Measurements from ENCODE around the gene TAP1.
A peak's percentile ranks its signal among the peaks of the same experiment; 100 is the strongest.

TAP1 gene

DNA sequence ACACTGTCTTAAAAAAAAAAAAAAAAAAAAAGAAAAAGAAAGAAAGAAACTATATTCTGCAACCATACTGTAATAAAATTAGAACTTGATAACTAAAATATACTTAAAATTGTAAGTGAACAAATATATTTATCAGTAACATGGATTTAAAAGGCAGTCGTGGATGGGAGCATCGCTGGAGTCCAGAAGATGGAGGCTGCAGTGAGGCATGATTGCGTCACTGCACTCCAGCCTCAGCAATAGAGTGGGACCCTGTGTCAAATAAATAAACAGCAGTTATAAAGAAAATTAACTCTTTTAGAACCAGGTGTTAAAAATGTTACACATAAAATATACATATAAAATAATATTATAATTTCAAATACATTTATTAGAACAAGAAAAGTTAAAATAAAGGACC lies 9.2 kb upstream of the TAP1 start:
- no peak for DNase-seq (ENCODE audit: low read depth)

DNA sequence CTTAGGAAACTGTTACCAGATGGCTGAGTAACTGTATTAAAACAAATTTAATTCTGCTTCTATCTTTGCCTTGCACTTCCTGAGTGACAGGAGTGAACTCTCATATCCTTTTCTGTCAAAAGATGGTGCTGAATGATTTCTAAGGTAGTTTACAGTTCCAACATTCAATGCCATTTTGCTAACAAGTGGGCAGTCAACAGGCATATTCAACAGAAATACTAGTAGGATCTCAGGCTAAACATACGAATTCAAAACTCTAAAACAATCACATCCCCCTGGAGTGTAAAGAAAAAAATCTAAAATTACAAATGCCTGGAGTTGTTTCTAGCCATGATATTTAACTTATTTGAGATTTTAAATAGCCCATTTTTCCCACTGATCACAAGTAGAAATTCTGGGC lies 7.2 kb upstream of the TAP1 start:
- DNase-seq (ENCODE audit: low read depth): no peak

DNA sequence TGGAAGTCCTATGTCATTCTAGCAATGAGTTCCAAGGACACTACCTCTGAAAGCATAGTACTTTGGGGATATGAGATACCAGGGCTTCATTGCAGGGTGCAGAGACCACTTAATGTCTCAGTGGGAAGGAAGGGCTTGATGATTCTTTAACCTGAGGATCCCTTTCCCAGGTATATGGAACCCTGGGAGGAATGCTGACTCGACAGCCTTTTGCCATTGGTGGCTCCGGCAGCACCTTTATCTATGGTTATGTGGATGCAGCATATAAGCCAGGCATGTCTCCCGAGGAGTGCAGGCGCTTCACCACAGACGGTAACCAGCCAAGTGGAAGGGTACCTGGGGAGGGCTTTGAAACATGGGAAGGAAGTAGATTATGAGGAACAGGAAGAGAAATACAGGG lies 4.7 kb upstream of the TAP1 start:
- no peak for DNase-seq (ENCODE audit: low read depth)

DNA sequence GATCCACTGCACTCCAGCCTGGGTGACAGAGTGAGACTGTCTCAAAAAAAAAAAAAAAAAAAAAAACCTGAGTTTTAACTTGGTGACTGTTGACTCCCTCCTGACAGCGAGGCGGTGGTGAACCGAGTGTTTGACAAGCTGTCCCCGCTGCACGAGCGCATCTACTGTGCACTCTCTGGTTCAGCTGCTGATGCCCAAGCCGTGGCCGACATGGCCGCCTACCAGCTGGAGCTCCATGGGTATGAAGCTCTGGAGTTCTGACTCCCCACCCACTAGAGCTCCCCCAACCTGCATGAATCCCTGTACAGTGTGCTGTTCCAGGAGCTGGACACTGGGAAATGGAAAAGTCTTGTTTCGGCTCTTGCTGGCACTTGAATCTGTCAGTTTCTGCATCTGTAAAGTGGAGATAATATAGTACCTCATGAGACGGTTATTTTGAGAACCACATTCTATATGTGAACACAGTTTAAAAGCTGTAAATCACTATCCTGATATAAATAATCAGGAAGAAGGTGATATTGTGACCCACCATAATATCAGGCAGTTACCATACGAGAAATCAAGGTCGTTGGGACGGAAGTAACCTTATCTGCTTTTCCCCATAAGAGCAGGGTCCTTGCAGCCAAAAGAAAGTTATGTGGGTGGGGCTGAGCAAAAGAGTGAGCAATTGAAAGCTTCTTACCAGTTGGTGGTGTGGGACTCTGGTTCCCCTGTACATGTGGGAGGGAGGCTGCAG lies 3.8 kb upstream of the TAP1 start:
- no peak for DNase-seq (ENCODE audit: low read depth)

DNA sequence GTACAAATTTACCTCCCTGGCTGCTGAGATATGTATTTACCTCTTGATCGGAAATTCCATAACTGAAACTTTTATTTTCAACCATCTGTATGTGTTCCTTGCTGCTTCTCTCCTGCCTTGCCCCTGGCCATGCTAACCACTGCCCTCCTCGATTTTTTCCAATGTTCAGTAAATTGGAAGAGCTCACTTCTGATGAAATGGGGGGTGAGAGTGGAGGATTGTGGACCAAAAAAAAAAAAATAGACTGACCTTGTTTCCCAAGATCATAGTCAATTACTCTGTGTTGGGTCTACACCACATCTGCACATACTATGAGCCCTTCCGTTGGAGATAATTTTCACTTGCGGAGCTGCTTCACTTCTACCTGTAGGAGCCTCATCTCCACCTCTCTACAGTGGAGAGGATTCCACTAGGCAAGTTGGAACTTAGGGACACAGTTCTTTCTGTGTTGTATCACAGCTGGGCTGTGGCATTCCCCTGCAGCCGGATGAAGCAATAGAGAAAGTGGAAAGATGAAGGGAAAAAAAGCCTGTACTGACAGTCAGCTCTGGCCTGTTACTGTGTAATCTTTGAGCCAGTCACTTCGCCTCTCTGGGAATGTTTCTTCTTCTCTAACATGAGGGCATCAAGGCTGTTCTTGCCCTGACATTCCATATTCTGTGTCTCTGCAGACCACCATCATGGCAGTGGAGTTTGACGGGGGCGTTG lies 2.1 kb upstream of the TAP1 start:
- no peak for DNase-seq (ENCODE audit: low read depth)

DNA sequence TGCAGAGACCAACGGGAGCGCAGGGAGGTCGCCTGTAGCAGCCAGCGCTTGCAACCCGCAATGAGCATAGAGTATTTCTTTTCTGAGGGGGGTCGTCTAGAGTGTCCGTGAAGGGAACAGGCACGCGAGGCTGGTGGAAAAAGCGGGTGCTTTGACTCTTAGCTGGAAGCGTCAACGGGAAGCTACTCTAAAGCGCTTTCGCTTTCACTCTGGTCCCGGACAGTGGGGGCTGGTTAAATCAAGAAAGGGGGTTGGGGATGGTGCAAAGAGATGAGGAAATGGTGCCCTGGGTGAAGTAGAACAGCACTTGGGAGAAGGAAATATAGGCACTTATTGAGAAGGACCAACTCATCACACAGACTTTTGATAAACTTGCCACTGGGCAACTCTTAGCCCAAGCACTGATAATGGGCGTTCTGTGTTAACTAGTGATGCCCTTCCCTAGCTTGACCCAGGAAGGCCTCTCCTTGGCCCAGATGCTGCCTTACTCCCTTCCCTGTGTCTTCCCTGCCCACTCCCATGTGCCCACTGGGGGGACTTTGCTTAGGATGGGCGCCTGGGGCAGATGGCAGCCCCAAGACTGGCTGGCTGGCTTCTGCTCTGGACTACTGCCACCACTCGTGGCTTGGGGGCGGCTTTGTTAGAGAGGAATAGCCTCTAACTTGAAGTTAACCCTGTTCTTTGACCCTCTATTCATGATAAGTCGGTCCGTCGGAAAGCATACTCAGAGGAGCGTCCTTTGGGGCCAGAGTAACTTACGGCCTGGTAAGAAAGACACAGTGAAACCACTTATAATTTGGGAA lies 1.1 kb upstream of the TAP1 start:
- no peak for DNase-seq (ENCODE audit: low read depth)

DNA sequence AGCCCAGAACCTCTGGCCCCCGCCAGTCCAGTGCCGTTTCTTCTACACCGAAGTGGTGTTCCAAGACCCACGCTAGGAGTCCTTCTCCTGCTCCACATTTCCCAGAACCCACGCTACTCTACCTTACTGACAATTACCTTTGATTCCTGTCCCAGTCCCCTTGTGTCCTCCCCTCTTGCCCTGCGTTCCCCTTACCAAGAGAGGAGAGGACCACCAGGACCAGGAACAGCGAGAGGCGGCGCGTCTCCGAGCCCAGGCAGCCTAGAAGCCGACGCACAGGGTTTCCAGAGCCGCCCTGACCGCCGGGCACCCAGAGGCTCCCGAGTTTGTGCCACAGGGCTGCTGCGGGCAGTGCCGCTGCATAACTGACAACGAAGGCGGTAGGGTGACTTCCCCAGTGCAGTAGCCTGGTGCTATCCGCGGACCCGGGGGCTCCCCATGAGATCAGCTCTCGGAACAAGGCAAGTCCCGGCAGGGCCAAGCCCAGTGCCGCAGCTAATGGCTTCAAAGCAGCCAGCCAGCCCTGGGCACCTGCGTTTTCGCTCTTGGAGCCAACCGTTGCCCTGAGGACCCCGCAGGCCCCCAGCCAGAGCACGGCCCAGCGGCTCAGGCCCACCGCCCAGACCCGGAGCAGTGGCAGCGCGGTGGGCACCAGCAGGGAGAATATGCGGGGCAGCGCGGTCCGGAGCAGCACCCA lies 512 bp downstream of the TAP1 start:
- DNase-seq (ENCODE audit: low read depth): no peak

DNA sequence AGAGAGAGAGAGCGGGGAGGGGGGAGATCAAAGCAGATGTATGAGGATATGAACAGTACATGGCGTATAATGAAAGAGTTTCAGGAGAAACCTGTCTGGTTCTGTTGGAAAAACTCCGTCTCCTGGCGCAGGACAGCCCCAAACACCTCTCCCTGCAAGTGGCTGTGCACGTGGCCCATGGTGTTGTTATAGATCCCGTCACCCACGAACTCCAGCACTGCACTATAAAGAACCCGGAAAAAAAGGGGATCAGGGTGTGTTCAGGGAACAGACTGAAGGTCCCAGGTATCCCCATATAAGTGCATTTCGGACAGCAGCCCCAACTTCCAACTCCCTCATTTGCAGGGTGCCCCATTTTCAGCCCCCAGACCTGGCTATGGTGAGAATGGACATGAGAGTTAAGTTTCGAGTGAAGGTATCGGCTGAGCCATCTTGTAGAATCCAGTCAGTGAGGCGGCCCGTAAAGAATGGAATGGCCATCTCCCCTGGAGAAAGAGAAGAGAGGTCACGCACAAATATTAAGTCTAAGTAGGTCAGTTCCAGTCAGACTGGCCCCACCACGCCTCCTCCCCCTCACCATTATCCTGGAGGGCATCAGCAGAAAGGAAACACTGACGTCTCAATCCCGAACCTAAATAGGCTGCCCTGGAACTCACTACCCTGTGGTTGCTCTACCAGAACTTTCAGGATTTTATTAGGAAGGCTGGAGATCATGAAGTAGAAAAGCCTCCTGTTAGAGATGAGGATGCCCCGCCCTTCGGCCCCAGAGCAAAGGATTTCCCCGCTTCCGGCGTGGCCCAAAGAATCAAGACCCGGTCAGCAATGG lies 1.3 kb downstream of the TAP1 start:
- no peak for DNase-seq (ENCODE audit: low read depth)

DNA sequence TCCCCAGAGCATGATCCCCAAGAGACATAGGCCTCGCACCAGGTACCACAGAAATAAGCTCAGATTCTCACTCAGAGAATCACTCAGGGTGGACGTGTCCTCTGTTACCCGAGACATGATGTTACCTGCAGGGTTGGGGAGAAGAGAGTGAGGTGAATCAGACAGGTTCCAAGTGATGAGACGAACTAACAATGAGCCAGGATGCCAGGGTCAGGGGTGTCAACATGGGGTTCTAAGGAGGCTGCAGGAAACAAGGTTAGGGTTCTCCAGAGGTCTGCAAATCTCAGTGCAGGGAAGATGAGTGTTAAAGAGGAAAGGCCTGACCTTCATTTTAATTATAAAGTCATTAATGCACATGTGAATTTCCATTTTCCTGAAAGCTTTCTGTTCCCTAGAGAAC lies 2.5 kb downstream of the TAP1 start:
- no peak for DNase-seq (ENCODE audit: low read depth)

DNA sequence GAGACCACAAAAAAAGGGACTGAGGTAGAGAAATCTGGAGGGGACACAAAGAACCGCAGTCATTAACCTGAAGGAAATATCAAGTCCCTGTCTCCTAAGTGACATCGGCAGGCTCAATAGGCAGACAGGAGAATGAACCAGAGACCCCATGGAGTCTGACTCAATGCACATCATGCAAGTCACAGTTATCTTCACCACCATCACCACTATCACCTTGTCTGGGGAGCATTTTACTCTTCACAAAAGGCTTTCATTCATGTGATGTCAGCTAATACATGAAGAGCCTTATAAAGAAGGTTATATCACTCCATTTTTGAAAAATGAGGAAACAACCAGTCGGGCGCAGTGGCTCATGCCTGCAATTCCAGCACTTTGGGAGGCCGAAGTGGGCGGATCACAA lies 4.4 kb downstream of the TAP1 start:
- no peak for DNase-seq (ENCODE audit: low read depth)

DNA sequence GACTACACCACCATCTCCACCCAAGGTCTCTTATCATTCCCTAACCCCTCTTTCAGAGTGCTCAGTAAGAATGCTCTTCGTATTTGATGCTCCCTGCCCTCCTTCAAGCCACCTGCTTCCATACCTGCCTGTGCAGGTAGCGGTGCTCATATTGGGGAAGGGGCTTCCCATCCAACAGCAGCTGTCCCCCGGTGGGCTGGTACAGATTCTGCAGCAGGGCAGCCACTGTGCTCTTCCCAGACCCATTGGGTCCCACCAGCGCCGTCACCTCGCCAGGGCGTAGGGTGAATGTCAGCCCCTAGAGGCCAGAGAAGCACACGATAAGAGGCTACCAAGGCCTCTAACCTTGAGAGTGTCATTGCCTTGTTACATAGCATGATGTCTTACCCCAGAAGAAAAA lies 5.7 kb downstream of the TAP1 start:
- no peak for DNase-seq (ENCODE audit: low read depth)

DNA sequence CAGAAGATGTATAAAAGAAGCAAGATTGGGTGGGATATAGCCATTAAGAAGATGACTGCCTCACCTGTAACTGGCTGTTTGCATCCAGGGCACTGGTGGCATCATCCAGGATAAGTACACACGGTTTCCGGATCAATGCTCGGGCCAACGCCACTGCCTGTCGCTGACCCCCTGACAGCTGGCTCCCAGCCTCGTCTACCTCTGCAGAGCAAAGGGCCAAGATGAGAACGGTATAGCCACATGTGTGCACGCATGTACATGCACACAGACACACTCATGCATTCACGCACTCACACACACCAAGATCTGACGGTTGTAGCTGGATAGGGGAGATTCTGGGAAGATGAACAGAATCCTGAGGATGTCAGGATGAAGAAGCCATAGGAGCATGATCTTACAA lies 6.5 kb downstream of the TAP1 start:
- no peak for DNase-seq (ENCODE audit: low read depth)

DNA sequence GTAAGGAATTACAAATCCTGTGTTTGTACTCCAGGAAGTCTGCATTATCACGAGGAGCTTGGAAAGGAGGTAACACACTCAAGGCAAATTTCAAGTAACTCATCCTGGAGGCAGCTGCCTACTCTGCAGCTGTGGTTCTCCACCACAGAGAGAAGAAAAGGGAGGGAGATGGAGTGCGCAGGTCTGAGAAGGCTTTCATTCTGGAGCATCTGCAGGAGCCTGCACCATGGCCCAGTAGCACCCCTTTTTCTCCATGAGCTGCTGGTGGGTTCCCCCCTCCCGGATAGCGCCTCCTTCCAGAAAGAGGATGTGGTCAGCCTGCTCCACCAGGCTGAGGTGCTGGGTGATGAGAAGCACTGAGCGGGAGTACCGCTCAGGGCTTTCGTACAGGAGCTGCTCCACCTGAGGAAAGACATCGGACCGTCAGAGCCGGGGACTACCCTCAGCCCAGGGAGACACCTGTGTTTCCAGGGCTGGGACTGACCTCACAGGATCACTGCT lies 8.1 kb downstream of the TAP1 start:
- no peak for DNase-seq (ENCODE audit: low read depth)

DNA sequence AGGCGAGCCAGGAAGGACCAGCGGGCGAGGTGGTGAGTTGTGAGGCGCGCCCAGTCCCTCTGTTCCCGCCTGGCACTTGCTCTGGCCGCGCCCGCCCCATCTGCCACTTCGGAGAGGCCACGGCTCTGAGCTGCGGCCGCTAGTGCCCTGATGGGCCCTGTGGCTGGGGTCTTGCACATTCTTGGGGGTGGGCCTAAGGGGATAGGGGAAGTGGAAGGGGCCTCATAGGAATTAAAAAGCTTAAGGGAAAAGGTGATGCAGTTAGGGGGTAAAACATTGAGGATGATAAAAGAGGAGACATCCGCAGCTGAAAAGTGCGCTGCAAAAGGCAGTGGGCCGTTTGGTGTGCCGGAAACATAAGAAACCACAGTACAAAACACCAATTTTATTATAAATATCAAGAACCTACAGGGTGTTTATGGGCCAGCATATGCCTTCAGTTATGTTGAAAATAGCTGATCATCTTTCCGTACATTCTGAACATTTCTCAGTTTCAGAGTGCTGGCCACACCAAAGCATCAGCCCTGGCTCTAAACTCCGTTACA lies 8.6 kb downstream of the TAP1 start:
- DNase-seq (ENCODE audit: low read depth): no peak

DNA sequence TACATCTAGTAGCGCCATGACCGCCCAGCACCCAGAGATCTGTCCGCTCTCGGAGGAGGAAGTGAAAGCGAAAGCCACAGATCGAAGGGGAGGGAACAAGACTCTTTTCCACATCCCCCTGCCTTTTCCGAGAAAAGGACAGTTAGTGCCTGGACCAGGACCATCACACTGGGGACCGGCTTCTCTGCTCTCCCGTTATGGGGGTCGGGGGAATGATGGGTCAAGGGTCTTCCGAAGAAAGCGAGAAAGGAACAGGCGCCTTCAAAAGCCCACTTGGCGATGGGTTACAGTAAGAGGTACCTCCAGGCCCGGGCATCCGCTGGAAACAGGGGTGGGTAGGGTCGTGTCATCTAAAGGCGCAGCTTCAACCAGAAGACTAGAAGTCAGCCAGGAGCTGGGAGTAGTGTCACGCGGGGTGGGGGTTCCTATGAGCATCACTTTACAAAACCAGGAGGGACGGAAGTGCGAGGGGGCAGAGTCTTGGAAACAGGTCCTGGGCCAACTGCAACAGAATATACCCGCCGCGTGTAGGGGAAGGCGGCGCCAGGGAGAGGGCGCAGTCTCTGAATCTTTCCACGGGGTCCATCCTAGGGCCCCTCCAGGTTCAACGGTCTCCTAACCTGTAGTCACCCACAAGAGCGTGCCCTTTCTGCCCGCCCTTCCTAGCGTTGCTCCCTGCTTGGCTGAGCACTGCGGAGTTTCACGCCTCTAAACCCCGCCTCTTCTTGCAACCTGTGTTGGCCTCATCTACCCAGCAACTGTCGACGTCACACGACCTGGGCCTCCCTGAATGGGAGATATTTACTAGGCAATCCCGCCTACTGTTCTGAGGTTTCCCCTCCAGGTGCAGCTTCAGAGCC lies 9.3 kb downstream of the TAP1 start, which contains the start of gene PSMB8:
Gene PSMB8, minus strand, starts transcription at position 69 of the 860 bp plus-strand sequence. Its CDS starts 51 bp downstream, at position 18.
- peak; percentile 95 for DNase-seq (ENCODE audit: low read depth)

DNA sequence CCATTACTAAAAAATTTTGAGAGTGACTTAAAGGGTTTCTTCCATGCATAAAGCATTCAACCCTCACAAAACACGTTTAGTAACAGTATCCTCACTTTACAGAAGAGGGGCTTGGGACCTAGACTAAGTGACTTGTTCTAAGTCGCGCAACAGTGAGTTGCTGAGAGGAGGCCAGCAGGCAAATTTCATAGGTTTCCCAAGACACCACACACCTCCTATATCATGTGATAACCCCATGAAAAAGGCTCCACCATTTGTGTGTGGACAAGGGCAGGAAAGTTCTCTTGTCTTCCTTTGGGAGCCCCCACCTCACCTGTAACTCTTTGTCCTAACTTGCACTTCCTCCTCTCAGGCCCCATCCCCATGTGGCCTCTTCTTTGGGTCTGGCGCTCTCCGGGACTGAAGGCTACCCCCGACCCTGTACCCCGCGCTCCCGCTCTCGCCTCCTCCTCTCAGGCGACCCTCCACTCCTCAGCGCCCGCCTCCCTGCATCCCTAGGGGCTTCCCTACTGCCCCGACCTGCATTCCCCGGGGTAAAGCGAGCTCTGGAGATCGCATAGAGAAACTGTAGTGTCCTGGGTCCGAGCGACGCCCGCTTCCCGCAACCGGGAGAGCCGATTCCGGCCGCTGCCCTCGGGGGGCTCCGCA lies 10.0 kb downstream of the TAP1 start:
- DNase-seq (ENCODE audit: low read depth): no peak

DNA sequence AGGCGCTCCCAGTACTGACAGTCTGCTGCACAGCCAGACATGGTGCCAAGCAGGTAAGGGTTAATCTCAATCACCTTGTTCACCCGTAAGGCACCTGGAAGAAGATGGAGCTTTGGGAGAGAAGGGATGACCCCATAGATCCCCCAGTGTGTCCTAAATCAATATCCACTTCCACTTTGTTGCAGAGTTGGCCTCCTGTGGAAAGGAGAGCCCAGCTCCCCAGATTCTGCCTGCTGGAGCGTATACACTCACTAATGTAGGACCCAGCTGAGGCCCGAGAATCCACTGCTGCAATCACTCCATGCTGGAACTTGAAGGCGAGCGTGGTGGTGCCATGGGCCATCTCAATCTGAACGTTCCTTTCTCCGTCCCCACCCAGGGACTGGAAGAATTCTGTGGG lies 10.8 kb downstream of the TAP1 start:
- no peak for DNase-seq (ENCODE audit: low read depth)

DNA sequence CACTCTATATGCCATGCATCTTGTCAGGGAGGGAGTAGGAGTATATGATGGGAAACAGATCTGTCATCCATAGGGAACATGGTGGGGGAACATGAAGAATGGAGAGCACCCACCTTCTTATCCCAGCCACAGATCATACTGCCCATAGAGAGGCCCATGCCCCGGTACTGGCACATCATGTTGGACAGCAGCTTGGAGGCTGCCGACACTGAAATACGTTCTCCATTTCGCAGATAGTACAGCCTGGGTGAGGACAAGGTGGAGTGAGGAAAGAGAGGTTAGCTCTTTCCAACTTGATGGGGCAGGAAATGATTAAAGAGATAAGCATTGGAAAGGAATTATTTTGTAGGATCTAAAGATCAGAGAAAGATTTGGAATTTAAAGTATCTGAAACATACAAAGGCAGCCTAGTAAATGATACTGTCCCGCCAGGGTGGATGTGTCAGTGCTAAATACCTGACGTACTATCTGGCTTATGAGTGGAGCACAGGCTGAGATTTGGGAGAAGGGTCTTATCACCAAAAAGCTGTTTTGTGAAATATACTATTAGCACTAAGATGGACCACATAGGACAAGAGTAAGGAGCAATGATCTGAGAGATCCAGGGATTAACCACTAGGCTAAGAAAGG lies 11.4 kb downstream of the TAP1 start:
- DNase-seq (ENCODE audit: low read depth): no peak
